Measurements from ENCODE around the gene NR2E1.

DNA sequence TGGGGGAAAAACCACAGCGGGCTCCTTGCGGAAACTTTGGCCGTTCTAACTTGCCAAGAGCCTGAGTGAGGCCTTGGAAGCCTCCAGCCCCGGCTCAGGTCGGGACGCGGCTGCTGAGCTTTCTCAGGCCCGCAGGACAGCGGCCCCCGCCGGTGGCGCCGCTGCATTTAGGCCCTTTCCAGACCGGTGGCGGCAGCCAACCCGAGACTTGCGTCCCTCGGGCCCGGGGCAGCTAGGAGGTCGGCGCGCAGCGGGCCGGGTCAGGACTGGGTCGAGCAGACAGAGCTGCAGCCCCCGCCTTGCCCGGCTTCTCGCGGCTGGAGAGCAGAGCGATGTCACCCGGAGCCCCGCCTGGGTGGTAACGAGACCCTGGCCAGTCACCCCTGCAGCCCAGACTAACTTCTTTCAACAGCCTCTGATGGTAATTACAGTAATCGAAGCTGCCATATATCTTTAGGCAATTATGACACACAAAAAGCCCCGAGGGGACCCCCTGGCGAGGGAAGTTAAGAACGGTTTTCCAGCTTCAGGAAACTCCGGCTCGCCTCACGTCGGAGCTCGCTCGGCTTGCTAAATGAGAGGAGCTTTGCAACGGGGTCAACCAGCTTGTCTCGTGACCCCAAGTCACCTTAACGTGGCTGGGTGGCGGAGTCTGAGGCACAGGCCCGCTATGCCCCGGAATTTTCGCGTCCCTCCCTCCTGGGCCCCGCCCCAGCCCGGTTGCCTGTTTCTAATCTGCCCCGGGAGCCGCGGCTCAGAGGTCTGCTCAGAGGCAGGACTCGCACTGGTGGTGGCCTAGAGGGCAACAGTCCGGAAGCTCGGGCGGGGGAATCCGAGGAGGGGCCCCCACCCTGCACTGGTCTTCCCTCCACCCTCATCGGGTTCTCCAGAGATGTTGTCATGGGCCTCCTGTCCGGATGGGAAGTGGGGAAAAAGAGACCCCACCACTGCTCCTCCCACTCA, 3.0 kb downstream of the NR2E1 start:
- TF ChIP-seq, protein P1, sequence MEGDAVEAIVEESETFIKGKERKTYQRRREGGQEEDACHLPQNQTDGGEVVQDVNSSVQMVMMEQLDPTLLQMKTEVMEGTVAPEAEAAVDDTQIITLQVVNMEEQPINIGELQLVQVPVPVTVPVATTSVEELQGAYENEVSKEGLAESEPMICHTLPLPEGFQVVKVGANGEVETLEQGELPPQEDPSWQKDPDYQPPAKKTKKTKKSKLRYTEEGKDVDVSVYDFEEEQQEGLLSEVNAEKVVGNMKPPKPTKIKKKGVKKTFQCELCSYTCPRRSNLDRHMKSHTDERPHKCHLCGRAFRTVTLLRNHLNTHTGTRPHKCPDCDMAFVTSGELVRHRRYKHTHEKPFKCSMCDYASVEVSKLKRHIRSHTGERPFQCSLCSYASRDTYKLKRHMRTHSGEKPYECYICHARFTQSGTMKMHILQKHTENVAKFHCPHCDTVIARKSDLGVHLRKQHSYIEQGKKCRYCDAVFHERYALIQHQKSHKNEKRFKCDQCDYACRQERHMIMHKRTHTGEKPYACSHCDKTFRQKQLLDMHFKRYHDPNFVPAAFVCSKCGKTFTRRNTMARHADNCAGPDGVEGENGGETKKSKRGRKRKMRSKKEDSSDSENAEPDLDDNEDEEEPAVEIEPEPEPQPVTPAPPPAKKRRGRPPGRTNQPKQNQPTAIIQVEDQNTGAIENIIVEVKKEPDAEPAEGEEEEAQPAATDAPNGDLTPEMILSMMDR (conservative IDR thresholded peaks at IDR 0.05; ENCODE audit: low read depth in 2 of 2): no peak
- TF ChIP-seq, protein P2, sequence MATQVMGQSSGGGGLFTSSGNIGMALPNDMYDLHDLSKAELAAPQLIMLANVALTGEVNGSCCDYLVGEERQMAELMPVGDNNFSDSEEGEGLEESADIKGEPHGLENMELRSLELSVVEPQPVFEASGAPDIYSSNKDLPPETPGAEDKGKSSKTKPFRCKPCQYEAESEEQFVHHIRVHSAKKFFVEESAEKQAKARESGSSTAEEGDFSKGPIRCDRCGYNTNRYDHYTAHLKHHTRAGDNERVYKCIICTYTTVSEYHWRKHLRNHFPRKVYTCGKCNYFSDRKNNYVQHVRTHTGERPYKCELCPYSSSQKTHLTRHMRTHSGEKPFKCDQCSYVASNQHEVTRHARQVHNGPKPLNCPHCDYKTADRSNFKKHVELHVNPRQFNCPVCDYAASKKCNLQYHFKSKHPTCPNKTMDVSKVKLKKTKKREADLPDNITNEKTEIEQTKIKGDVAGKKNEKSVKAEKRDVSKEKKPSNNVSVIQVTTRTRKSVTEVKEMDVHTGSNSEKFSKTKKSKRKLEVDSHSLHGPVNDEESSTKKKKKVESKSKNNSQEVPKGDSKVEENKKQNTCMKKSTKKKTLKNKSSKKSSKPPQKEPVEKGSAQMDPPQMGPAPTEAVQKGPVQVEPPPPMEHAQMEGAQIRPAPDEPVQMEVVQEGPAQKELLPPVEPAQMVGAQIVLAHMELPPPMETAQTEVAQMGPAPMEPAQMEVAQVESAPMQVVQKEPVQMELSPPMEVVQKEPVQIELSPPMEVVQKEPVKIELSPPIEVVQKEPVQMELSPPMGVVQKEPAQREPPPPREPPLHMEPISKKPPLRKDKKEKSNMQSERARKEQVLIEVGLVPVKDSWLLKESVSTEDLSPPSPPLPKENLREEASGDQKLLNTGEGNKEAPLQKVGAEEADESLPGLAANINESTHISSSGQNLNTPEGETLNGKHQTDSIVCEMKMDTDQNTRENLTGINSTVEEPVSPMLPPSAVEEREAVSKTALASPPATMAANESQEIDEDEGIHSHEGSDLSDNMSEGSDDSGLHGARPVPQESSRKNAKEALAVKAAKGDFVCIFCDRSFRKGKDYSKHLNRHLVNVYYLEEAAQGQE (IDR thresholded peaks at IDR 0.05; ENCODE audit: unreplicated experiment): no peak
- TF ChIP-seq POLR2AphosphoS5 (IDR thresholded peaks at IDR 0.05; ENCODE audit: low read depth) (no peak), EZH2 (IDR thresholded peaks at IDR 0.05; ENCODE audit: low read depth, unreplicated experiment) (peak; percentile 83)
